Activated naive CD4-positive, alpha-beta T cell treated with anti-CD3 and anti-CD28 coated beads, Interleukin-2, amount 50 U/mL, for 24 hours (primary cell): Measurements from ENCODE around the gene RNU1-3.
"Not testable (repeated sequence)": the region's sequence is repeated elsewhere in the genome, so short reads cannot be mapped to it uniquely, and the experiment has no call there.

Experiments used
- H3K27ac Mint-ChIP-seq: one replicate; pipeline ENCODE4 v1.8.0; 2021; ENCODE audit warnings: mild to moderate bottlenecking, mixed read lengths
- H3K27me3 Mint-ChIP-seq: one replicate; pipeline ENCODE4 v1.8.0; 2021; ENCODE audit warnings: mixed read lengths
- H3K36me3 Mint-ChIP-seq: one replicate; pipeline ENCODE4 v1.8.0; 2021; ENCODE audit warnings: mixed read lengths
- H3K4me1 Mint-ChIP-seq: one replicate; pipeline ENCODE4 v1.8.0; 2021; ENCODE audit warnings: mixed read lengths
- H3K4me3 Mint-ChIP-seq: one replicate; pipeline ENCODE4 v1.8.0; 2021; ENCODE audit warnings: mild to moderate bottlenecking, mixed read lengths
- H3K9me3 Mint-ChIP-seq: one replicate; pipeline ENCODE4 v1.8.0; 2021; ENCODE audit warnings: mixed read lengths

The RNU1-3 gene

DNA sequence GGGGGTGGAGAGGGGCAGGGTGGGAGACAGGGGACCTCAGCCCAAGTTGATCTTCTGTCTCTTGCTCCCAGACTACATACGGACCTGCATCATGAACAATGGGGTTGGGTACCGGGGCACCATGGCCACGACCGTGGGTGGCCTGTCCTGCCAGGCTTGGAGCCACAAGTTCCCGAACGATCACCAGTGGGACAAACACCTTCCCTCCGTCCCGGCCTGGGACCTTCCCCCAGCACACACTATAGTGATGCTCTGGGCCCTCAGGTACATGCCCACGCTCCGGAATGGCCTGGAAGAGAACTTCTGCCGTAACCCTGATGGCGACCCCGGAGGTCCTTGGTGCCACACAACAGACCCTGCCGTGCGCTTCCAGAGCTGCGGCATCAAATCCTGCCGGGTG is 20.0 kb downstream of the RNU1-3 start:
- H3K27ac Mint-ChIP-seq, H3K27me3 Mint-ChIP-seq, H3K4me3 Mint-ChIP-seq, H3K4me1 Mint-ChIP-seq, H3K36me3 Mint-ChIP-seq, H3K9me3 Mint-ChIP-seq: not testable (repeated sequence)

DNA sequence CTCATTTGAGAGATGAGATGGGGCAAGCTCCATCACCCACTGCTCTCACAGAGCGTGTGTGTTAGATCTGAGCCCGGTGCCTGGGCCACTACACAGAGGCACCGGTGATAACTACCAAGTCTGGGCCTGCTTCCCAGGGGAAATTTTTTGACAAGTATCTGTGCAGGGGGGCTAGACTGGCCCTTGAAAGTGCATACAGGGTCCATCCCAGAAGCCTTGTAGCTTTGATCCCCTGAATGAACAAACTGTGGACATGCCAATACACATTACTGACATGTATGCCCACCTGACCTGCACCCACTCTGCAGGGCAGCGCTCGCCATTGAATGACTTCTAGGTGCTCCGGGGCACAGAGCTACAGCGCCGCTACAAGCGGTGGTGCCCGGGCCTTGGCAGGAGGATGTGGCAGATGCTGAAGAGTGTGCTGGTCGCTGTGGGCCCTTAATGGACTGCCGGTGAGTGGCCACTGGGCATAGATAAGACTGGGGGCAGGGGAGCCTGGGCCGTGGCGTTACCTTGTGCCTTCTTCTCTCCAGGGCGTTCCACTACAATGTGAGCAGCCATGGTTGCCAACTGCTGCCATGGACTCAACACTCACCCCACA is 20.6 kb downstream of the RNU1-3 start:
- not testable (repeated sequence) for H3K27ac Mint-ChIP-seq, H3K9me3 Mint-ChIP-seq, H3K36me3 Mint-ChIP-seq, H3K4me1 Mint-ChIP-seq, H3K27me3 Mint-ChIP-seq
- peak overlapping the region; percentile 23 for H3K4me3 Mint-ChIP-seq

DNA sequence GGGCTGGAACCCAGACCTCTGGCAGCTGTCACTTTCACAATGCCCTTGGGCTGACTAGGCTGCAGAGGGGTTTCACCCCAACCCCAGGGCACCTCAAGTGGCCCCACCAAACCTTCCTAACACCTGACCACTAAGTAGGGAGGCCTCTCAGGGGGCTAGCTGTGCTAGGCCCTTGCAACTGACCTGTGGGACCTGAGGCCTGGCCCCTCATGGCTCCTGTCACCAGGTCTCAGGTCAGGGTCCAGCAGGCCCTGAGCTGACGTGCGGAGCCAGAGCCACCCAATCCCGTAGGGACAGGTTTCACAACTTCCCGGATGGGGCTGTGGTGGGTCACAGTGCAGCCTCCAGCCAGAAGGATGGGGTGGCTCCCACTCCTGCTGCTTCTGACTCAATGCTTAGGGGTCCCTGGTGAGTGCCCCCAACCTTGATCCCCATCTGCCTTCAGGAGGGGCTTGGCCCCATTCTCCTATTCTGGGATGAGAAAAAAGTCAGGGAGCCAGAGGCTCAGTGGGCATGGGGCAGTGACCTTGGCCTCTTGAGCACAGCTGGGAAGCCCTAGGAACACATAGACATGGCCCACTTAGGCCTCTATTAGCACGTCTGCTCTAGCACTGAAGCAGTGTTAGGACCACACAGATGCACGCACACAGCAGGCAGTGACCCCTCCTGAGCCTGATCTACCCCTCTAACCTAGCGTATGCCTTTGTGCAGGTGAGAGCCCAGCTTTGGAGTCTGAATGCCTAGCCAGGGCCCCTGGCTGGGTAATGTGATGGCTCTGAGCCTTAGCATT is 21.3 kb downstream of the RNU1-3 start:
- H3K4me1 Mint-ChIP-seq, H3K36me3 Mint-ChIP-seq, H3K4me3 Mint-ChIP-seq, H3K27me3 Mint-ChIP-seq, H3K9me3 Mint-ChIP-seq, H3K27ac Mint-ChIP-seq: not testable (repeated sequence)

DNA sequence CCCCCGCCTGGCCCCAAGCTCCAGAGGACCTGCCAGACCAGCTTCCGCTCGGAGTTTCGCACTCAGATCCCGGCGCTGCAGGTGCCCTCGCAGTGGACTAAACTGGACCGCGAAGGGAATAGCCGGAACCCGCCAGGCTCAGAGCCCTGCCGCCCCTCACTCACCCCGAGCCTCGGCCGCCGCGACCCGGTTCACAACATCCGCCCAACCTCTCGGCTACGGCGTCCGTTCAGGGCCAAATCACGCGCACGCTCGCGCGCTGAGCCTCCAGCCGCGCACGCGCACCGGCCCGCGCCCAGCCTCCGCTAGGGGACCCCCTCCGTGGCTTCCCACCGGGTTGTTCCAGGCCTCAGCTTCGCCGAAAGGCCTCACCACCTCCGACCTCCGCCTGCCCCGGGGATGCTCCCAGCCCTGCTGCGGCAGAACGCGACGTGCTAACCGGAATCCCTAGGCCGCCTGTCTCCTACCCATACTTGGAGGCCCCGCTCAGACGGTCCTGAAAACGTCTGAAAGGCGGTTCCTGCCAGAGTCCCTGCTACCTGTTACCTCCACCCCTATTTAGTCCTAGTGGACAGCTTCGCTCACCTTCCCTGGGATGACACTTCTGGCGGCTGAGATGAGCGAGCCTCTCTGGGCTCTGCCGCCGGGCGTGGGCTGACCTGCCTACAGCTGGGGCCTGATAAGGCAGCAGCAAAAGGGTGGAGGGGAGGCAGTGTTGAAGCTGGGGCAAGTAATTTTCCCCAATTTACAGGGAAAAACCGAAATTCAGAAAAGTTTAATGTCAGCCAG is 22.1 kb downstream of the RNU1-3 start:
- H3K4me1 Mint-ChIP-seq, H3K9me3 Mint-ChIP-seq, H3K27ac Mint-ChIP-seq, H3K4me3 Mint-ChIP-seq, H3K36me3 Mint-ChIP-seq, H3K27me3 Mint-ChIP-seq: not testable (repeated sequence)

DNA sequence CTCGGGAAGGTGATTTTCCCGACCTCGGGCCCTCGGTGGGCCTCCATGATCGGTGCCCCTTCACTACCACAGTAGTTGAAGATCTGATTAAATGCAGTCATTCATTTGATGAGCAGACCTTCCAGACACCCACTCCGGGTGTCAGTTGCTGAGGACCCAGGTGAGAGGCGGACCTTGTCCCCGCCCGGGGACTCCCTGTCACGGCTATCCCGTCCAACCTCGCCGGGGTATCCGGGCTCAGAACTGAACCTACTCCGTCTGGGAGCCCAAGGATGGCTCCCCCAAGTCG is 22.6 kb downstream of the RNU1-3 start:
- H3K27ac Mint-ChIP-seq: no peak overlapping the region
- no peaks in the 10 kb centered on the region for H3K4me1 Mint-ChIP-seq
- H3K4me3 Mint-ChIP-seq: no peak overlapping the region
- no peaks in the 10 kb centered on the region for H3K9me3 Mint-ChIP-seq
- H3K36me3 Mint-ChIP-seq: no peaks in the 10 kb centered on the region
- H3K27me3 Mint-ChIP-seq: no peaks in the 10 kb centered on the region

DNA sequence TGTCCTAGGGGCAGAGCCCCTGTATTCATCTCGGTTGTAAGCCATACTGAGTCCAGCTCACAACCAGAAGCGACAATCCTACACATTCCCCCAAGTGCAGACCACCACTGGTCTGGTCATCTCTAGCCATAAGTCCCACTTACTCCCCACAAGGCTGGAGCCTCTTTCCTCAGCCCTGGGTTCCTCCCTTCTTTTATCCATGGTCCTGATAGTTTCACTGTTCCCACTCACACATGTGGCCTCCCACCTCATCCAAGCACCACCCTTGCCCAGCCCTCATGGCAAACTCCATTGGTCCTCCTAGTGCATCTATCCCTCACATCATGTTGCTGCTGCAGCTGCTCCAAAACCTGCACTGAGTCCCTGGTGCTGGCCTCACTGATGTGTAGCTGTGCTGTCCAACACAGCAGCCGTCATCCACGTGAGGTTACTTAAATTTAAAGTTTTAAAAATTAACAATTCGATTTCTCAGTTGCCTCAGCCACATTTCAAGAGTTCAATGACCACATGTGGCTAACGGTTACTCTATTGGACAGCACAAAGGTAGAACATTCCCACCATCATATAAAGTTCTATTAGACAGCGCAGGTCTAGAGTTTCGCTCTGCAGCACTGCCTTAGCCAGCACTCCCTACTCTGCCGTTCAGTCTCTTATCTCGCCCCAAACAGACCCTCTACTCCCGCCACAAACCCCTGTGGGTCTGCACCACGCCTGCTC is 23.1 kb downstream of the RNU1-3 start:
- not testable (repeated sequence) for H3K27ac Mint-ChIP-seq, H3K27me3 Mint-ChIP-seq, H3K36me3 Mint-ChIP-seq, H3K4me3 Mint-ChIP-seq, H3K4me1 Mint-ChIP-seq, H3K9me3 Mint-ChIP-seq

DNA sequence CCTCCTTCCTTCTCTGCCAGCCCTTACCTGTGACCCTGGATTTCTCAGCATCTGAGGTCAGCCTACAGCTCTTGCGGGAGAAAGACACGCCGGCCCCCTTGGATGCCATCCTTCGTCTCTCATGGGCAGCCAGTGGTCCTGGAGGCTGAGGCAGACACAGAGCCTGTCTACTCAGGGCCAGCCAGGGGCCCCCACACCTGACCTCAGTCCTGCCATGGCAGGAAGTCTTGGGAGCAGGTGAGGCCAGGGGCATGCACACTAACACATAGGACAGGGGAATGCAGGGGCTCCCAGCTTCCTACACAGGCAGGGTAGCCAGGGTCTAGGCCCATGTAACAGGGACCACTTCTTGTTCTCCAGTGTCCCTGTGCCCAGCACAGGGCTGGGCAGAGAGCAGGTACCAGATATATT is 23.7 kb downstream of the RNU1-3 start:
- H3K27ac Mint-ChIP-seq, H3K9me3 Mint-ChIP-seq, H3K36me3 Mint-ChIP-seq, H3K4me1 Mint-ChIP-seq, H3K4me3 Mint-ChIP-seq, H3K27me3 Mint-ChIP-seq: not testable (repeated sequence)

DNA sequence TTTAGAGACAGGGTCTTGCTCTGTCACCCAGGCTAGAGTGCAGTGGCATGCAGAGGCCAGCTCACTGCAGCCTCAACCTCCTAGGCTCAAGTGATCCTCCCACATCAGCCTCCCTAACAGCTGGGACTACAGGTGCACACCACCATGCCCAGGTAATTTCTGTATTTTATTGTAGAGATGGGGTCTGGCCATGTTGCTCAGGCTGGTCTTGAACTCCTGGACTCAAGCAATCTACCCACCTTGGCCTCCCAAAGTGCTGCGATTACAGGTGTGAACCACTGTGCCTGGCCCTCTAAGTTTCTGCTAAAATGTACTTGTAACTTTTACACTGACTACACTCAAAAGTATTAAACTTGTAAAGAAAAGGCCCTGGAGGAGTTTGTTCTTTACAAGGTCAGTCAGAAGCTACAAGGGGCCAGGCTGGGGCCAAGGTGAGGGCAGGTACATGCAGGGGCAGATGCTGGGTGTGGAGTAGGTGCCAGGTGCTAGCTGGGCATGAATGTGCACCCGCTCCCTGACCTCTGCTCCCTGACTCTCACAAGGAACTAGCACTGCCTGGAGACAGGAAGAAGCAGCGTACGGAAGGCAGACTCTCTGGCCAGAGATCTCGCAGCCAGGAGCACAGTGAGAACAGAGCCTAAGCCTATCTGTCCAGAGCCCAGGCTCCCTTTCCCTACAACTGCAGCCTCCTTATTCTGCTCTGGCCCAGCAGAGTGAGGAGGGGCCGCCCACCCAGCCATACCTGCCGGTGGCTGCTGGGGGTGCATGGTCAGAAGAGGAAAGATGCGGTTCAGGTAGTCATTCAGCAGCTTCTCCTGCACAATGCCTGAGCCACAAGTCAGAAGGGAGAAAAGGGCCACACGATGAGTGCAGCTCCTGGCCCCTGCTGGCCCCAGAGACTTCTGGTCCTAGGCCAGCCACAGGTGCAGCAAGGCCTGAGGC is 24.5 kb downstream of the RNU1-3 start:
- H3K27me3 Mint-ChIP-seq, H3K4me3 Mint-ChIP-seq, H3K27ac Mint-ChIP-seq, H3K4me1 Mint-ChIP-seq, H3K36me3 Mint-ChIP-seq, H3K9me3 Mint-ChIP-seq: not testable (repeated sequence)

DNA sequence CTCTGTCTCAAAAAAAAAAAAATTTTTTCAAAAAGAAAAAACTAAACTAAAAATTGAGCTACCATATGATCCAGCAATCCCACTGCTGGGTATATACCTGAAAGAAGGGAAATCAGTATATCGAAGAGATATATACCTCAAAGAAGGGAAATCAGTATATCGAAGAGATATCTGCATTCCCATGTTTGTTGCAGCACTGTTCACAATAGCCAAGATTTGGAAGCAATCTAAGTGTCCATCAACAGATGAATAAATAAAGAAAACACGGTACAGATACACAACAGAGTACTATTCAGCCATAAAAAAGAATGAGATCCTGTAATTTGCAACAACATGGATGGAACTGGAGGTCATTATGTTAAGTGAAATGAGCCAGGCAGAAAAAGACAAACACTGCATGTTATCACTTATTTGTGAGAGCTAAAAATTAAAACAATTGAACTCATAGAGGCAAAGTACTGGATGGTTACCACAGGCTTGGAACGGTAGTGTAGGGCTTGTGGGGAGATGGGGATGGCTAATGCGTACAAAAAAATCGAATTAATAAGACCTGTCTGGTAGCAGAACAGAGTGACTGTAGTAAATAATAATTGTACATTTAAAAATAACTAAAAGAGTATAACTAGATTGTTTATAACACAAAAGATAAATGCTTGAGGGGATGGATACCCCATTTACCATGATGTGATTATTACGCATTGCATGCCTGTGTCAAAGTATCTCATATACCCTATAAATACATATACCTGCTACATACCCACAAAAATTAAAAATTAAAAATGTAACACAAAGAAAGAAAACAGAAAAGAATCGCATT is 25.4 kb downstream of the RNU1-3 start:
- not testable (repeated sequence) for H3K4me1 Mint-ChIP-seq, H3K9me3 Mint-ChIP-seq, H3K36me3 Mint-ChIP-seq, H3K4me3 Mint-ChIP-seq, H3K27me3 Mint-ChIP-seq, H3K27ac Mint-ChIP-seq

DNA sequence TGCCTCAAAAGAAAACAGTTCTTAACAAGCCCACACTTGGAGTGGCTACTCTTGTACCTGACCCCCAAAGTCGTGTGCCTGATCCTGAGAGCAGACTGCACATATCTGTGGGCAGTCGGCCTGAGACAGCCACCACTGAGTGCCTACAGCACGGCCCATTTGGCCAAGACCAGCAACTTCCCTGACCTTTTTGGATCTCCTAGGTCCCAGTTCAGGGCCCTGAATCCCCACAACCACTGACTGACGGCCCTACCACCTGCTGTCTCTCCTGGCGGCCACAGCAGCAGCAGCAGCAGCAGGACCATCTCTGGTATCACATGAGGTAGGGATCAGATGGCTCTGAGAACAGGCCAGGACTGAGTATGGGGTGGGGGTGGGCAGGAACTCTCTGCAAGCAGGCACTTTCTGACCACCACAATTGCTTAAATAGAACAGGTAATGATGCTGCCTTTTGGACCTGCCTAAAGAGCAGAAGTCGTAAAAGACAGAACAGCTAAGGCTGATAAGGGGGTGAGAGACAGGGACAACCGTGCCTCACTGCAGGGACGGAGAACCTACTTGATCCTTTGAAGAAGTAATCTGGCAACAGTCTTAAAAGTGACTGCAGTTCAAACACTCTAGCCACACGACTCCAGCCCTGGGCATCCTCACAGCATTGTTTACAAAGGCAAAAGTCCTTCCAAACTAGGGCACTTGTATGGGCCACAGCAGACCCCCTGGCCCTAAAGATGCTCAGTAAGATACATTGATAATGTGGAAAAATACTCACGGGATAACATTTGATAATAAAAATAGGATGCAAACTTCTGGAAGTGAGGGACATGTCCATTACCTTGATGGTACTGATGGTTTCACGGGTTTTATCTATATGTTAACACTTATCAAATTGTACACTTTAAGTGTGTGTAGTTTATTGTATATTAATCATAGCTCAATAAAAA is 27.4 kb downstream of the RNU1-3 start:
- not testable (repeated sequence) for H3K4me1 Mint-ChIP-seq, H3K27ac Mint-ChIP-seq, H3K36me3 Mint-ChIP-seq, H3K9me3 Mint-ChIP-seq, H3K4me3 Mint-ChIP-seq, H3K27me3 Mint-ChIP-seq

DNA sequence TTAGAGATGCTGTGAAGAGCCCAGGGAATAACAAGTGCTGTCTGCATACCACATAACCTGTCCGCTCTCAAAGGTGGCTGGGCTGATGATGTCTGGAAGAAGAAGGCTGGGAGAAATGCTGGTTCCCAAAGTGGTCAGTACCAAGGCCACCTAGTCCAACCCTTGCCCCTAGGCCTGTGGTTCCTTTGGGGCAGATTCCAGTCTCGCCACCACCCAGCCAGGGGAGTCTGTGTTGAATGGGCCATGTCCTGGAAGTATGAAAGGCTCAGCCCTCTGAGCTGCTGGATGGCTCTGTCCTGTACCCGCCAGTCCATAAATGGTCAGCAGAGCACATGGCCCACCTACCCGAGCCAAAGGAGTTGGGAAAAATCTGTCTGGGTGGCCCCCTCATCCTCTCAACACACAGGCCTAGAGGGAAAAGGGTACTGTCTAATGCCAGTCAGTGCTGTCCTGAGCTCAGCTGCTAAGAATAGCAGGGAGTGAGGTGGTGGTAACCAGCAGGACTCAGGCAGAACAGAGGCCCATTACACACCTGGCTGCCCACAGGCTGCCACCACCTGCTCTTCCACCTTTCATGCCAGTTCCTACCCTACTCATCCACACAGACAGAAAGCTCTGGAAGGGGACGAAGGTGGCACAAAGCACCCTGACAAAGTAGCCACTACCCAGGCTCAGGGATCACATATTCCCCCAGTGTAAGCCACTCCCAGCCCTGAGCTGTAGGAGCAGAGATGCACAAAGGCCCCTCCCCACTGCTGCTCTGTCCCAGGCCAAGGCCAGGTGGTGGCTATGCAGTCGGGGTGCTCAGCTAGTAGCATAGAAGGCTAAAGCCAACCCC is 28.6 kb downstream of the RNU1-3 start:
- not testable (repeated sequence) for H3K27me3 Mint-ChIP-seq, H3K4me3 Mint-ChIP-seq, H3K36me3 Mint-ChIP-seq, H3K4me1 Mint-ChIP-seq, H3K27ac Mint-ChIP-seq, H3K9me3 Mint-ChIP-seq

DNA sequence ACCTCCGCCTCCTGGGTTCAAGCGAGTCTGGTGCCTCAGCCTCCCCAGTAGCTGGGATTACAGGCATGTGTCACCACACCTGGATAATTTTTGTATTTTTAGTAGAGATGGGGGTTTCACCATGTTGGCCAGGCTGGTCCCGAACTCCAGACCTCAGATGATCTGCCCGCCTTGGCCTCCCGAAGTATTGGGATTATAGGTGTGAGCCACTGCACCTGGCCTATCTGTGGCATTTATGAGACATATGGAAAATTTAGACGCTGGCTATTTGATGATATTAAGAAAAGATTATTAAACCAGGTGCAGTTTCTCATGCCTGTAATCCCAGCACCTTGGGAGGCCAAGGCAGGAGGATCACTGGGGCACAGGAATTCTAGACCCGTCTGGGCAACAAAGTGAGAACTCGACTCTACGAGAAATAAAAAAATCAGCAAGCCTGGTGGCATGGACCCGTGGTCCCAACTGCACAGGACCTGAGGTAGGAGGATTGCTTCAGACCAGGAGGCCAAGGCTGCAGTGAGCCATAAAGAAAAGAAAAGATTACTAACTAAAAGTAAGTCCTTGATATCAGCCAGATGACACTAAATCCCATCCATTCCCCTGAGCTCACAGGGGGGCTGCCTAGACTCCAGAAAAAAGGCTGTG is 30.1 kb downstream of the RNU1-3 start:
- not testable (repeated sequence) for H3K4me3 Mint-ChIP-seq, H3K4me1 Mint-ChIP-seq, H3K27me3 Mint-ChIP-seq, H3K27ac Mint-ChIP-seq, H3K36me3 Mint-ChIP-seq, H3K9me3 Mint-ChIP-seq

DNA sequence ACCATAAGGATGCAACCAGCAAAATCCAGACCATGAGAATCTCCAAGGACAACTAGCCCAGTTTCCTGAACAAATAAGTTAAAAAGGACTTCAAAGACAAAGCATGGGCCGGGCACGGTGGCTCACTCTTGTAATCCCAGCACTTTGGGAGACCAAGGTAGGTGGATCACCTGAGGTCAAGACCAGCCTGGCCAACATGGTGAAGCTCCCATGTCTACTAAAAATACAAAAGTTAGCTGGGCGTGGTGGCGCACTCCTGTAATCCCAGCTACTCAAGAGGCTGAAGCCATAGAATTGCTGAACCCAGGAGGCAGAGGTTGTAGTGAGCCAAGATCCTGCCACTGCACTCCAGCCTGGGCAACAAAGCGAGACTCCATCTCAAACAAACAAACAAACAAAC is 30.8 kb downstream of the RNU1-3 start:
- H3K27me3 Mint-ChIP-seq, H3K4me1 Mint-ChIP-seq, H3K27ac Mint-ChIP-seq, H3K36me3 Mint-ChIP-seq, H3K4me3 Mint-ChIP-seq, H3K9me3 Mint-ChIP-seq: not testable (repeated sequence)
